Measurements from ENCODE around the gene PREB.

GRCh38 chr2:27149570-27150405, 15.4 kb upstream of the PREB start:
- TF ChIP-seq CTCF (IDR thresholded peaks at IDR 0.05; ENCODE audit: insufficient read depth, low read depth, low read length) (no peak), EZH2 (IDR thresholded peaks at IDR 0.05; ENCODE audit: insufficient read depth, low read length) (no peak)
